Testis (tissue), 3 donors: ENCODE data around the gene PDLIM7. TPM values are rescaled to one million over a fixed set of nuclear protein-coding genes. Genes with fewer than 3 reads are reported as not detected.

ENCODE experiments used
- DNase-seq: peaks from one replicate; pipeline ENCODE4 v3.0.0-alpha.2; 2019
- H3K27ac ChIP-seq, 2 donors: fragments of 200-600 bp; sonication (generic); one replicate each; pipeline ENCODE4 v1.5.1; 2019
- H3K27me3 ChIP-seq: fragments of 200-600 bp; sonication (generic); one replicate; pipeline ENCODE4 v1.5.1; 2019
- H3K36me3 ChIP-seq: fragments of 200-600 bp; sonication (generic); one replicate; pipeline ENCODE4 v1.5.1; 2017; ENCODE audit warnings: low read depth; ENCODE audit errors: missing control alignments
- H3K4me1 ChIP-seq: fragments of 200-600 bp; sonication (generic); one replicate; pipeline ENCODE4 v1.5.1; 2019
- H3K4me3 ChIP-seq, 2 donors: fragments of 200-600 bp; sonication (generic); one replicate each; pipeline ENCODE4 v1.5.1; 2017 to 2019
- H3K9me3 ChIP-seq: fragments of 200-600 bp; sonication (generic); one replicate; pipeline ENCODE4 v1.5.1; 2017
- CTCF ChIP-seq, 3 experiments: fragments of 450-650 bp in 2 of 3; fragments of 200-600 bp in 1 of 3; sonication (generic) in 1 of 3; IDR thresholded peaks; one replicate each; pipeline ENCODE4 v1.5.1; 2016 to 2019; ENCODE audit warnings: antibody characterized with exemption in 3 of 3, mild to moderate bottlenecking in 2 of 3, moderate library complexity in 1 of 3
- POLR2A ChIP-seq: fragments of 450-650 bp; IDR thresholded peaks from one replicate; pipeline ENCODE4 v1.6.1; 2017; ENCODE audit warnings: antibody characterized with exemption, mild to moderate bottlenecking, moderate library complexity
- WGBS, 2 donors: methylation state at CpG; one replicate each; pipeline ENCODE4 v1.1.5; 2018; 5-methylcytosine and 5-hydroxymethylcytosine counted together
- intact Hi-C: fragments of 100-400 bp; cut with DNase I; formaldehyde crosslinking; loops from one replicate; pipeline ENCODE4 v1.15.1; 2023; ENCODE audit warnings: low total_unique reads
- polyA plus RNA-seq: library from polyadenylated mRNA; stranded (reverse); fragments of 350-450 nt; fragmentation: Illumina TruSeq; extraction: RNeasy Lipid Tissue Mini Kit (QIAGEN cat#74804); gene quantifications from one replicate; pipeline ENCODE4 v1.2.3, GENCODE V29; 2014; ENCODE audit warnings: low read depth, low replicate concordance; ENCODE audit not compliant: insufficient read depth
- total RNA-seq, 2 donors: library from RNA; depleted of rRNA; stranded (reverse); fragments of >200 nt; gene quantifications; one replicate each; pipeline ENCODE4 v1.2.3, GENCODE V29; 2016

Gene PDLIM7
- total and polyA plus RNA-seq, 3 donors from 2014 or later: 72.2 to 118 (median 90.5) TPM

GRCh38 chr5:177453852-177454396 is 43.5 kb downstream of the PDLIM7 start:
- Histone ChIP-seq H3K36me3 (no peaks in the 10 kb centered on the region), H3K27ac (peak overlapping the region; percentile 24 to 55), H3K9me3 (no peaks in the 10 kb centered on the region), H3K4me3 (peak overlapping the region; percentile 58 to 66), H3K4me1 (peaks cover 14% of the 10 kb centered on the region), H3K27me3 (no peaks in the 10 kb centered on the region)
- WGBS, 2 donors: 0 to 8% methylated on average over 2 to 31 of the region's 31 CpGs
- peak; percentile 58 for DNase-seq
- TF ChIP-seq POLR2A: no peak
- peak in 1 of 3 experiments; percentile 7 for TF ChIP-seq CTCF (IDR thresholded peaks at IDR 0.05)
- intact Hi-C loops: no loop called here

- H3K36me3 ChIP-seq: no peaks in the 10 kb centered on the region
- TF ChIP-seq POLR2A: no peak
- no peak for TF ChIP-seq CTCF (IDR thresholded peaks at IDR 0.05)
- no peak for DNase-seq
- intact Hi-C loops: no loop called here
- 70 to 87% methylated on average over 12 to 15 of the region's 17 CpGs for WGBS, 2 donors
- peaks cover 15% of the 10 kb centered on the region for H3K4me1 ChIP-seq
- no peak overlapping the region for H3K27ac ChIP-seq
- H3K4me3 ChIP-seq: no peak overlapping the region
- H3K27me3 ChIP-seq: no peaks in the 10 kb centered on the region
- no peaks in the 10 kb centered on the region for H3K9me3 ChIP-seq
These were observed 44.4 kb downstream of the PDLIM7 start for GRCh38 chr5:177452688-177453638.

- Histone ChIP-seq H3K36me3 (no peaks in the 10 kb centered on the region), H3K27ac (no peak overlapping the region), H3K9me3 (no peaks in the 10 kb centered on the region), H3K4me1 (peaks cover 26% of the 10 kb centered on the region), H3K4me3 (no peak overlapping the region), H3K27me3 (no peaks in the 10 kb centered on the region)
- no peak for TF ChIP-seq POLR2A
- TF ChIP-seq CTCF (IDR thresholded peaks at IDR 0.05): no peak
- intact Hi-C loops: no loop called here
- WGBS, 2 donors: 70 to 84% methylated on average over 8 to 9 of the region's 10 CpGs
- DNase-seq: peak; percentile 64
These were observed 46.6 kb downstream of the PDLIM7 start for GRCh38 chr5:177450667-177451424.

GRCh38 chr5:177449140-177450061 is 48.0 kb downstream of the PDLIM7 start:
- H3K4me1 ChIP-seq: peaks cover 26% of the 10 kb centered on the region
- H3K36me3 ChIP-seq: no peaks in the 10 kb centered on the region
- no peaks in the 10 kb centered on the region for H3K9me3 ChIP-seq
- 85 to 93% methylated on average over 12 to 18 of the region's 18 CpGs for WGBS, 2 donors
- H3K27me3 ChIP-seq: no peaks in the 10 kb centered on the region
- no peak overlapping the region for H3K4me3 ChIP-seq
- no peak for DNase-seq
- H3K27ac ChIP-seq: no peak overlapping the region
- intact Hi-C loops: no loop called here
- TF ChIP-seq CTCF (IDR thresholded peaks at IDR 0.05): no peak
- TF ChIP-seq POLR2A: no peak
